Hippocampal formation (tissue), 2 donors: ENCODE measurements around the gene TMEM223.
"Not testable (repeated sequence)": the region's sequence is repeated elsewhere in the genome, so short reads cannot be mapped to it uniquely, and the experiment has no call there.

Experiments used
- DNase-seq, 2 donors: peaks; one replicate each; lab custom pipeline; 2025; lab: John Stamatoyannopoulos, UW

Gene TMEM223

DNA sequence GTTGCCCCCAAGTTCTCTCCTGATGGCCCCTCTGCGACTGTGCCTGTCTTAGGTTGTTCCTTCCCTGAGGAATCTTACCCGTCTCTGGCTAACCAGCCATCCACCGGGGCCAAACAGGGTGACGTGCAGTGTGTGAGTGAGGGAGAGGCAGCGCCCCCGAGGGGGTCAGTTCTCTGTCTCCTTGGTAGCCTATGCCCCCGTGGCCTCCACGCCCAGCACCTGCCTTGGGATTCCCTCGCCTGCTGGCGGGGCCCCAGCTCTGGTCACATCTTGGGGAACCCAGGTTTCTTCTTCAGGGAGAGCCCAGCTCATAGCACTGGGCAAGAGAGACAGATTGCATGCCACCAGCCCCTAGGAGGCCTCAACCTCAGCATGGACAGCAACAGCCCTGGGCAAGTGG lies 7.7 kb upstream of the TMEM223 start:
- no peak for DNase-seq

DNA sequence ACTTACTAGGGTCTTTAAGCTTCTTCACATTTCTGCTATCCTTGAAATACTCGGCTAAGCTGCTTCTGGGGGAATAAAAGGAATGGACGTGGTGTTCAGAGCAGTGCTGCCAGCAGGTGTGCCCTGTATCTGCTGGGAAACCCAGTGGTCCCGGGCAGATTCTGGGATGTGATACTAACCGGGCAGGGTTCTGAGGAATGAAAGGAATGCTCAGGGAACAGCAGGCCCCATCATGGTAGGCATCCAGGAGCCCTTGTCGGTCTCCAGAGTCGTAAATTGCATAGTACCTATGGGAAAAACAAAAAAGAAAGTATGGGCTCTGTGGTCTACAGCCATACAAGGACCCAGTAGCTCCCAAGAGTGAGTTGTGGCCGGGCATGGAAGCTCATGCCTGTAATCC lies 4.5 kb upstream of the TMEM223 start:
- DNase-seq, result no peak

DNA sequence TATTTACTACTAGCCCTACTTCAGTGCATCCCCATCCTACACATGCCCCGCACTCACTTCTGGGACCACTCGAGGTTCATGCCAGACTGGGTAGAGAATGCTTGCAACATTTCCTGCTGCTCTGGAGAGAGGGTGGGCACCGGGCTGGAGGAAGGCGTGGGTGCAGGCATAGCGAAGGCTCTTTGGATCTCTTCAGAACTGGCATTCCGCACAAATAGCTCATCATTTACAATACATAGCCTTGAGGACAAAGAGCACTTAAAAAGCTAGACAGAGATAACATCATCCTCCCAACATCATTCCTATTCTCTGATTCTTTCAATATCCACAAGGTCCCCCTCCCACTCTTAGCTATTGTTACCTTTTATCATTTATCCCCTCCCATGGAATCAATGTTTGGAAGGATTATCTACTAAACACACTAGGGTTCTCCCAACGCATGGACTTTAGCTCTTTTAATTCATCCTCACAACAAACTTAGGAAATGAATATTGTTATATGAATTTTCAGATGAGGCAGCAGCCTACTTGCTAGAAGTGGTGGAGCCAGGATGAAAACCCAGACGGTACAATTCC lies 2.5 kb upstream of the TMEM223 start:
- DNase-seq, result no peak

DNA sequence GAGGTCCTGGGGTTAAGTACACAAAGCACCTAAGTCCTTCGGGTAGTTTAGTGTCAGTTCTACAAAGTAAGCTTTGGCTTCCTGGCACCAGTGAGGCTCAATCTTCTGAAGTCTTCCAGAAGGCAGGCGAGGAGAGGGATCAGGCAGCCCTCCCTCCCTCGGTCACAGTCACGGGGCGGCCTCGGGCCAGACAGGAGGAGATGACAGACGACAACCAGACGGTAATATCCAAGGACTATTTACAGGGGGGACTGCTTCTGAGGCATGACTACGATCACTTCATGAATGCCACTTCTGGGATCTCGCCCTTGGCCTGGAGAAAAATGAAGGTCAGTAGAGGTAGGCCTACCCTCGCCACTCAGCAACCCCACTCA lies 383 bp upstream of the TMEM223 start:
- DNase-seq, result no peak

DNA sequence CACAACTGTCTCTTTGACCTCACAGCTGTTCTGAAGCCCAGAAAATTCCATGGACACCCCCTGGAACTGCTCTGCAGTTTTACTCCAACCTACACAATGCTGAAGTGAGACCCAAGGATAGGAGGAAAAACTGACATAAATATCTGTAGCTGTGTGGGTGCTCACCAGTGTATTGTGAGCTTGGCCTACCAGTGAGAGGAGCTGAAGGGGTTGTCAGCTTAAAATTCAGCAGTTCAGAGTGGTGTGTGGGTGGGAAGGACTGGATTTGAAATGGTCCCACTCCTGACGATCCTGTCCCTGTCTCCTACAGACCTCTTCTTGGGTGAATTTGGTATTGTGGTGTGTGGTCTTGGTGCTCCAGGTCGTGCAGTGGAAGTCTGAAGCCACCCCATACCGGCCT lies 2.2 kb downstream of the TMEM223 start:
- no peak for DNase-seq

DNA sequence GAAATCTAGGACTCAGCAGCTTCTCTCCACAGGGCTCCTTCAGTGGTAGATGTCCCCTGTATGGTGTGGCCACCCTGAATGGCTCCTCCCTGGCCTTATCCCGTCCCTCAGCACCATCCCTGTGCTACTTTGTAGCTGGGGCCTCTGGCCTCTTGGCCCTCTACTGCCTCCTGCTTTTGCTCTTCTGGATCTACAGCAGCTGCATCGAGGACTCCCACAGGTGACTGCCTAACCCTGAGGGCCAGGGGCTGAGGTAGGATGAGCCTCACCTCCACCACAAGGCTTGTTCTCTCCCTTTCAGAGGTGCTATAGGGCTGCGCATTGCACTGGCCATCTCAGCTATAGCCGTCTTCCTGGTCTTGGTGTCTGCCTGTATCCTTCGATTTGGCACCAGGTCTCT lies 2.8 kb downstream of the TMEM223 start:
- no peak for DNase-seq

DNA sequence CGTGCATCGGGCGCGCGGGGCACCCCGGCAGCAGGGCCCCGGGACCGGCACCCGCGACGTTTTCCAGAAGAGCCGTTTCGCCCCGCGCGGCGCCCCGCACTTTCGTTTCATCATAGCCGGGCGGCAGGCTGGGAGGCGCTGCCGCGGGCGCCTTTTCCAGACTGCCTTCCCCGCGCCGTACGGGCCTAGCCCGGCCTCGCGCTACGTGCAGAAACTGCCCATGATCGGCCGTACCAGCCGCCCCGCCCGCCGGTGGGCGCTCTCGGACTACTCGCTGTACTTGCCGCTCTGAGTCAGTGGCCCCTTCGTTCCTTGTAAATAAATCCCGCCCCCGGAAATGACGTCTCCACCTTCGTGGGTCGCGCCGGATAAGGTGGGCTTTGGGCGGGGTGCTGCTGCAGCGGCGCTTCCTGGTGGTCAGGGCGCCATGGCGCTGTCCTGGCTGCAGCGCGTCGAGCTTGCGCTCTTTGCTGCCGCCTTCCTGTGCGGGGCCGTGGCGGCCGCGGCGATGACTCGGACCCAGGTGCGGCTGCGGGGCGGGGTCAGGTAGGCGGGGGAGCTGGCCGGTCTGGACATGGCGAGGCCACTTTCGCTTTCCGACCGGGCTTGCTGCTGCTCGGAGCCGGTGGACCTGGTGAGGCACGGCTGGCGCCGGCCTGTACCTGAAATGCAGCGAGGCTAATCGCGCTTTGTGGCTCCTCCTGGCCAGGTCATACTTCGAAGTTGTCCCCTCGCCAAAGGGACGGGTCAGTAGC lies 4.6 kb downstream of the TMEM223 start, which contains the start of gene TMEM179B:
TSS of gene TMEM179B (plus strand) at position 398 of the 755 bp plus-strand sequence. CDS start at position 428, 30 bp downstream.
- peak; percentile 96 to 97 for DNase-seq

DNA sequence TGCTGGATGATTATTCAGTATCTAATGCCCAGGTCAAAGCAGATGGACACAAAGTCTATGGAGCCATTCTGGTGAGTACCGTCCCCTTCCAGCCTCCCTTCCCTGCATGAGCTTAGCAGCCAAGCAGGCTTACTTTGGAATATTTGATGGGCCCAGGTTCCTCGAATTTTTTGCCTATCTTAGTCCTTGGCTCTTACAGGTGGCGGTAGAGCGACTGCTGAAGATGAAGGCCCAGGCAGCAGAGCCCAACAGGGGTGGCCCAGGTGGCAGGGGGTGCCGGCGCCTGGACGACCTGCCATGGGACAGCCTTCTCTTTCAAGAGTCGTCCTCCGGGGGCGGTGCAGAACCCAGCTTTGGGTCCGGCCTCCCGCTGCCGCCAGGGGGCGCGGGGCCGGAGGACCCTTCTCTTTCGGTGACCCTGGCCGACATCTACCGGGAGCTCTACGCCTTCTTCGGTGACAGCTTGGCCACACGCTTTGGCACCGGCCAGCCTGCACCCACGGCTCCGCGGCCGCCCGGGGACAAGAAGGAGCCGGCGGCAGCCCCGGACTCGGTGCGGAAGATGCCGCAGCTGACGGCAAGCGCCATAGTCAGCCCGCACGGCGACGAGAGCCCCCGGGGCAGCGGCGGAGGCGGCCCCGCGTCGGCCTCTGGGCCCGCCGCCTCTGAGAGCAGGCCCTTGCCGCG lies 5.3 kb downstream of the TMEM223 start:
- DNase-seq, result peak; percentile 70

DNA sequence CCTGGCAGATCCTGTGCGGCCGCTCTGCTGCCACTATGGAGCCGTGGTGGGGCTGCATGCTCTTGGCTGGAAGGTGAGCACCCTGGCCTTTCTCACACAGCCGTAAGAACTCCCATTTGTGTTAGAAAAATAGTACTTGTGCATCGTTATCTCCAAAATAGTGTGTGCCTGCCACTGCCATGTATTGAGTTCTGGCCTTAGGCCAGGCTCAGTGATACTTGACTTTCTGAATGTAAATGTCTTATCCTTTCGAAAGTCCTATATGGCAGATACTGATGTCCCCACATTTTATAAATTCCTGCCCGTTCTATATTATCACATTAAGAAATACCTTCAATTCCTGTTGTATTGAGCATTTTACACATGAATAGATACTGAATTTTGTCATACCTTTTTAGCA lies 9.1 kb downstream of the TMEM223 start:
- DNase-seq, result no peak

DNA sequence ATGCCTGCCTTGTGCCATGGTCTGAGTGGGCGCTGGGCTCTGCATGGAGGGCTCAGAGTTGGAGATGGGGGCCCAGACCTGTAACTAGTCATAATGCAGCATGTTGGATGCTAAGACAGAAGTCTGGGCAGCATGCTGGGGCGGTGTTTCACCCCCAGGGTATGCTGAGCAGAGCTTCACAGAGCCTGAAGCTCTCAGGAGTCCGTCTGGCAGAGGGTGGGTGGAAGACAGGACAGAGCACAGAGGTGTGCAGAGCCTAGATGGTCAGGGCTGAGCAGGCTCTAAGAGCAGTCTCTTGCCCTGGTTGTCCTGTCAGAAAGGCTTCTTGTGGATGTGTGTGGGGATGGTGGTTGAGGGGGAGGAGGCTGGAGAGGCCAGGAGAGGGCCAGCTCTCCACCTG lies 13.4 kb downstream of the TMEM223 start:
- no peak for DNase-seq

DNA sequence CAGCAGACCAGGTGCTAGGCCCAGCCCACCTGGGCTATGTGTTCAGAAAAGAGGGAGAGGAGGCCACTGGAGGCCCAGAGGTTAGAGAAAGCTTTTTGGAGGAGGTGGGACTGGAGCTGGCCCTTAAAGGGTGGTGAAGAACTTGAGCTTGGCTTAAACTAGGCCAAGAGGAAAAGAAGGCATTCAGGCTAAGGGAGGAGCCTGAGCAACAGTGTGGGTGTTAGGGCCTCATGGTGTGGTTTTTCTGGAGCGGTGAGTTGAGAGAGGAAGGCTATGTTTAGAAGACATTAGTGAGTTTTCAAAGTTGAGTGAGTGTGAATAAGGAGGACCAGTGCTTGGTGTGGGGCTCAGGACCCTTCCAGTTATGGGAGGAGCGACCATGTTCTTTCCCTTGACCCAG lies 14.4 kb downstream of the TMEM223 start:
- DNase-seq, result no peak

DNA sequence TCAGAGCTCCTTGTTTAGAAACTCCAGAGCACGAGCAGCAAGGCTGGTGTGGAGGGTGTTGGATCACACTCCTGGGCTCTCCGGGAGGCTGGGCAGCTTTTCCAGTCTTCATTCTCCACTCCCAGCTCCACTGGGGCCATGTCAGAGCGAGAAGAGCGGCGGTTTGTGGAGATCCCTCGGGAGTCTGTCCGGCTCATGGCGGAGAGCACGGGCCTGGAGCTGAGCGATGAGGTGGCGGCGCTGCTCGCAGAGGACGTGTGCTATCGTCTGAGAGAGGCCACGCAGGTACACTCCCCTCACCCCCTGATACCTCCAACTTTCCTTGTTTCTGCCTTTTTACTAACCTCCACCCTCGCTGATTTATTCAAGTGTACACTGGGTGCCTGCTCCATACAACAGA lies 16.2 kb downstream of the TMEM223 start:
- no peak for DNase-seq

DNA sequence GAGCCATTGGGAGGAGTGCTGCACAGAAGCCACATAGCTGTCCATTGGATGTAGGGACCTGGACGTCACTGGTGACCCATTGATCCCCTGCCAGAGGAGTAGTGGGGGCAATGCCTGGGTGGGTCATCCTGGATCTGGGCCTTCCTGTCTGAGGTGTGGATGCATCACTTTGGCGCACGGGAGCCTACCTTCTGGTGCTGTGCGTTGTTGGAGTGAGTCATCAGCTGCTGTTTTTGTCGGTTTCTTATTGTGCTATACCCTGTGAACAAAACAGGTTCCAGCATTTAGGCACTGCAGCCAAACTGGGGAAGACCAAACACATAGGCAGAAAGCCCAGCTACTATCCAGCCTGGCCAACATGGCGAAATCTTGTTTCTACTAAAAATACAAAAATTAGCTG lies 17.4 kb downstream of the TMEM223 start:
- DNase-seq, result no peak

DNA sequence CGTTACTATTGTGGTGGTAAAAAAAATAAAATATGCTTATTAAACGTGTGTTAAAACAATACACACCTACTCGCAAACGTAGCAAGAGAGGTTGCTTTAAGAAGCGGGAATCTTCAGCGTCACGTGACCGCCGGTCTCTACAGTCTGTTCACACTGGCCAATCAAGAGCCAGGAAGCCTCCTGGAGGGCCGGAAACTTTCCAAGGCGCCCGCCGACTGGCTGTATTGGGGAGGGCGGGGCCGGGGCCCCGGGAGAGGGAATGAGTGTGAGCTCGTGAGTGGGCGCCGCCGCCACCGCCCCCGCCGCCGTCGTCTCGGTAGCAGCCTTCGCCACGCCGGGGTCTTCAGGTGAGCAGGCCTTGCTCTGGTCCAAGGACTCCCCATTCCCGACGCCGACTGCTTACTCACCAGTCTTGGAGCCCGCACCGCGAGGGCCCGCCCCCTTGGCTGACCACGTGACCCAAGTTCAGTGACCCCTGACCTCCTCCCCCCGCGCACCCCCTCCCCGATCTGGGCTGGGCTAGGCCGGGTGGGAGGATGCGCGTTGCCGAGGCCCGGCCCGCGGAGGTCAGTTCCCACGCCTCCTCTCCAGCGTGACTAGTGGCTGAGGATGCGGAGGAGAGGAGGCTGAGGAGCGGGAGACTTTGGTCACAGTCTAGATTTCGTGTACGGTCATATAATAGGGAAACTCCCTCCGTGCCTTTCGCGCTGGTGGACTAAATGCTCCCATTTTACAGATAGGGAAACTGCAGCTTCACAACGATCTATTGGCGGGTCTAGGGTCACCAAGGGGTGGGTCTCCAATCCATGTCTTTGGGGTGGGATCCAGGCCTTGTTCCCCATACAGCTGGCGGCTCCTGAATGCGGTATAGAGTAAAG lies 20.4 kb downstream of the TMEM223 start, which contains the start of gene TAF6L:
TSS of gene TAF6L (plus strand) at position 253 of the 878 bp plus-strand sequence. CDS start 4,388 bp downstream, outside the sequence.
- DNase-seq, result peak; percentile 97 to 99

DNA sequence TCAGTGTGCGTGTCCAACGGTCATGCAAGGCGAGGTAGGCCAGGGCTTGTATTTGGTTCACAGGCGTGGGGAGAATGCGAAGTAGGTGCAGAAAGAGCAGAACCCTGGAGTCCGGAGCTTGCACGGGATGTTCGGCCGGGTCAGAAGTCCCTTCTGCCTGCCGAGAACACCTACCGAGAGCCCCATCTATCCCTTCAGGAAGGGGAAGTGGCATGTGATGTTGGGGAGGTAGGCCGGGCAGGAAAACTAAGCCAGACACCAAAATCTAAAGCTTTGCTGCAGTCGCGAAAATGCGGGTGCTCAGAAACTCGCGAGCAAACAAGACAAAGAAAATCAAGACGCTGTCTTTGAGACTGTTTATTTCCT lies 21.0 kb downstream of the TMEM223 start:
- peak in 1 of 2 donors; percentile 50 for DNase-seq

DNA sequence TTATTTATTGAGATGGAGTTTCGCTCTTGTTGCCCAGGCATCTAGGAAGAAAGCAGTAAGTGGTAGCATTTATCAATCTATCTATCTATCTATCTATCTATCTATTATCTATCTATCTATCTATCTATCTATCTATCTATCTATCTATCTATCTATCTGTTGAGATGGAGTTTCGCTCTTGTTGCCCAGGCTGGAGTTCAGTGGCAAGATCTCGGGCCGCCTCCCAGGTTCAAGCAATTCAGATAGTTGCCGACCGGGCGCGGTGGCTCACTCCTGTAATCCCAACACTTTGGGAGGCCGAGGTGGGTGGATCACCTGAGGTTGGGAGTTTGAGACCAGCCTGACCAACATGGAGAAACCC lies 31.0 kb downstream of the TMEM223 start:
- not testable (repeated sequence) for DNase-seq

DNA sequence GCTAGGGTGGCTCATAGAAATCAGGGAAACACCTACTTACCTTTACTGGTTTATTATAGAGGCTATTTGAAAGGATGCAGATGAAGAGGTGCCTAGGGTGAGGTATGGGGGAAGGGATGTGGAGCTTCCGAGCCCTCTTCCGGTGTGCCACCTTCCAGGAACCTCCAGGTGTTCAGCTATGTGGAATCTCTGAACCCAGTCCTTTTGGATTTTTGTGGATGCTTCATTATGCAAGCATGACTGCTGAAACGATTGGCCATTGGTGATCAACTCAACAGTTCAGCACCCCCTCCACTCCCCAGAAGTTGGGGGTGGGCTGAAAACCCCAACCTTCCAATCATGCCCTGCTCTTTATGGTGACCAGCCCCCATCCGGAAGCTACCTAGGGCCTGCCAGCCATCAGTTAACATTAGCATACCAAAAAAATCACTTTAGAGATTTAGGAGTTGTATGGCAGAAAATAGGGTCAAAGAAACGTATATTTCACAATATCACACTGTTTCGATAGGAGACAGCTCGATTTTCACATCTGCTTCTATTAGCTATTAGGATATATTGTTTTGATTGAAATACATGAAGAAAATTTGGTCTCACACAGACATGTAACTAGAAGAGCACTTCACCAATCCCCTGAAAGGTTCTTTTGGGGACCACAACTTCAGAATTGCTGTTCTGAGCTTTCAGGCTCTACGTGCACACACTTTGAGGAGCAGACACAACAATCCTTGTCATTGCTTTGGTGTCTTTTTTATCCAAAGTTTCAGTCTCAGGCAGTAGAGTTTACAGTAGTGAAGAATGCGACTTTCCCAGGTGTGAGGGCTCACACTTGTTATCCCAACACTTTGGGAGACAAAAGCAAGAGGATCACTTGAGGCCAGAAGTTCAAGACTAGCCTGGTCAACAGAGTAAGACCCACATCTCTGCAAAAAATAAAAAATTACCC lies 33.7 kb downstream of the TMEM223 start:
- DNase-seq, result no peak

DNA sequence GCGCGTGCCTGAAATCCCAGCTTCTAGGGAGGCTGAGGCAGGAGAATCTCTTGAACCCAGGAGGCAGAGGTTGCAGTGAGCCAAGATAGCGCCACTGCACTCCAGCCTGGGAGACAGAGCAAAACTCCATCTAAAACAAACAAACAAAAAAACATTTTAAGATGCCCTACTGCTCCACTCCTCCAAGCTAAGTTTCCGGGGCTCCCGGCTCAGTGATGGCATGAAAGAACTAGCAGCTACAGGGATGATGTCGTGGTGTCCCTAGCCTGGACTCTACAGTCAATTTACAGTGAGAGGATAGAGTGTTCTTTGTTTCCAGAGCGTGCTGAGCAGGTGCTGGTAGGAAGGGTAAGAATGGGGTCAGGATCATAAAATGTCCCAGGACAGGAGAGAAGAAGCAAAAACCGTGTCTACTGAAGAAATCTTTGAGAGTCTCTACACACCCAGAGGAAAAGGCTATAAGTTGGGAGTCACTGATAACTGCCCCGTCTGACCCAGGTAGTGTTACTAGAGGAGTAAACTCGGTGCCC lies 36.7 kb downstream of the TMEM223 start:
- DNase-seq, result no peak

DNA sequence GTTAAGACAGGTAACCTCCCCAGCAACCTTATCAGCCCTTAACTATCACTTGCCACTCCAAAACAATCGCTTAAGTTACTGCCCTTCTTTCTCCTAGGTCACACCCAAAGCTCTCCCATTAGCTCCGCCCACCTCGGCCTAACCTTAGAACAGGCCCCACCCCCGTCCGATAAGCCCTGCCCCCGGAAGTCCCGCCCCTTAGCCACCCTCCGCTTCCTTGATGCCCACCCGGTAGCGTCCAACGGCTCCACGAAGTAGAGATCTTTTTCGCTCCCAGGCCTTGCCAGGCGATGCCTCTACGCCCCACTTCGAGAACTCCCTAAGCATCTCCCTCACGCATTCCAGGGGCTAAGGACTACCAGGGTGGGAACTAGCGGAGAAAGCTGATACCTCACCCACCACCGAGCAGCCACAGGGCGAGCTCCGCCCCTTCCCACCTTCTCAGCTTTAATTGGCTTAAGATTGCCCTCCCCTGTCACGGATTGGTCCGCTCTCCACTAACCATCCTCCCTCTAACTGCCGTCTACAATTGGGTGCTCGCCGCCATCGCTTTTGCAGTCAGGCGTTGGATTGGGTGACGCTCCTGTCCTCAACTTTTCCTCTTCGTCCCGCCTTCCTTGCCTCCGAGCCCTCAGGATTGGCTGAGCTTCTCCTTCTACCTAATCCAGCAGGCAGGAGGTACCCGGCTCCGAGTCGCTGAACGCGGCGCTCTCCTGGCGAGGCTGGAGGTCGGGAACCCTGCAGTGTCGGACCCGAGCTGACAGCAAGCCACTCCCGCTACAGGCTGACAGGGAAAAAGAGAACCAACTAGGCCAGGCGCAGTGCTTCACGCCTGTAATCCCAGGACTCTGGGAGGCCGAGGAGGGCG lies 37.8 kb downstream of the TMEM223 start, which contains the start of gene ZBTB3:
TSS of gene ZBTB3 (minus strand) at position 425 of the 868 bp plus-strand sequence. CDS start 496 bp downstream, outside the sequence.
- peak; percentile 99 to 100 for DNase-seq
